GM18867 (cell line): ENCODE measurements around the gene MEG3.

ENCODE experiments used
- ATAC-seq: cut with Tn5 transposase; IDR thresholded peaks from one replicate; pipeline ENCODE4 v1.9.1; 2021; ENCODE audit warnings: mild to moderate bottlenecking, moderate library complexity; ENCODE audit not compliant: unreplicated experiment

MEG3 gene

DNA sequence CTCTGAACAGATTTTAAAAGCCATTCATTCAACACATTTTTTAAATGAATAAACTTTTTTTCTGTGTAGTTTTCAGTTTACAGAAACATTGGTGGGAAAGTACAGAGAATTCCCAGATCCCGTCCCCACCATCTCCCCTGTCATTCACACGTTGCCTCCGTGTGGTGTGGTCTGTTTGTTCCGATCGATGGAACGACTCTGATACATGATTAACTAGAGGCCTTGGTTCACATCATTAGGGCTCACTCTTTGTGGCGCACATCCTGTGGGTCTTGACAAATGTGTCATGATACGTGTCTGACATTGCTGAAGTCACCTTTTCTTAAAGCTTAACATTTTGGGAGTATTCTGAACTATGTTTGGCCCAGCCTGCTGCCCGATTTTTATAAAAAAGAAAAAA is 18.5 kb downstream of the MEG3 start:
- no peak for ATAC-seq

DNA sequence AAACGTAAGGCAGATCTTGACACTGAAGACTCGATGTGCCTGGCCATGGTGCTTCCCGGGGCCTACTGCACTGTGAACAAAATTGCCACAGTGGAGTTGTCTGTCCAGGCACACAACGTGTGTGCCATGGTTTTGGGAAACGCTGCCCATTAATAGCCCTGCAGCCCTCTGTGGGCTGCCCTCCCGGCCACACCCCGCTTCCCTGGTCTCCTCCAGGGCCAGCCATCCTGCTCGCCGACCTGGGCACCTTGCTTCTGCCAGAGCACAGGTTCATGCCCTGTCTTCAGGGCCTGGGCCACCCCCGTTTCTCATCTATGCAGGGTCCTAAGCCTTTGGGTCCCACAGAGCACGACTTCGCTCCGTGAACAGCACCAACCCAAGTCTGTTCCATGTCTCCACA is 18.9 kb downstream of the MEG3 start:
- no peak for ATAC-seq

DNA sequence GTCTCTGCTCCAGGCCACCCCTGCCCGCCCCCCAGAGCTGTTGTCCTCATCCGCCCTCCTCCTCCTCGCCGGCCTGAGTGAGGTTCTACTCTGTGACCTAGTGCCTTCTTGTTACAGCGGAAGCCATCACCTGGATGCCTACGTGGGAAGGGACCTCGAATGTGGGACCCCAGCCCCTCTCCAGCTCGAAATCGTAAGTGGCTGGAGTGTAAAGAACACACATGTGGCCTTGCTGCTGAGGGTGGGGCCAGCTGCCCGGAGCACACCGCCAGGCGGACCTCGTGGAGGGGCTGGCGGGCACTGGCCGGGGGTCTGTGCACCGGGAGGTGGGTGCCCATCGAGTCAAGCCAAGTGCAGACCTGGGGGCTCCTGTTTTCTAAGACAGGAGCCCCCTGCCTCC is 19.4 kb downstream of the MEG3 start:
- ATAC-seq: no peak

DNA sequence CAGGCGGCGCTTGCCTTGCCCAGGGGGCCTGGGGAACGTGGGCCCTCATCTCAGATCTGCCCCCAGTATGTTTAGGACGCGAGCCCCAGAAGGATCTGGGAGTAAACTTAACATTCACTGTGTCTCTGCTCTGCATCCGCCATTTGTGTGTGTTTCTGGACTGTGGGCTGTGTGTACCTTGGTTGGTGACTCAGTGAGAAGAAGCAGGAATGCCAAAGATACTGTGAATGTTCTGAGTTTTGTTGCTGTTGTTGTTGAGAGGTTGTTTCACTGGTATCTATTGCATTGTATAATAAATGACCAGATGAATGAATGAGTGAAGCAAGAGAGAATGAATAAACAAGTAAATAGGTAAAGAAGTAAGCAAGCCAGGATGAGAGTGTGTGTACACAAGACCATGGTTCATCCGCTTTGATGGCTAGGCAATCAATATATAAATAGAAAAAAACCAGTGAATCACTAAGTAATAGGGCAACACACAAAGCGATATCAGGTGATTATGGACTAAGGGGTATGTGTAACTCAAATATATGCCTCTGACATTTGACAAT is 20.5 kb downstream of the MEG3 start:
- no peak for ATAC-seq

DNA sequence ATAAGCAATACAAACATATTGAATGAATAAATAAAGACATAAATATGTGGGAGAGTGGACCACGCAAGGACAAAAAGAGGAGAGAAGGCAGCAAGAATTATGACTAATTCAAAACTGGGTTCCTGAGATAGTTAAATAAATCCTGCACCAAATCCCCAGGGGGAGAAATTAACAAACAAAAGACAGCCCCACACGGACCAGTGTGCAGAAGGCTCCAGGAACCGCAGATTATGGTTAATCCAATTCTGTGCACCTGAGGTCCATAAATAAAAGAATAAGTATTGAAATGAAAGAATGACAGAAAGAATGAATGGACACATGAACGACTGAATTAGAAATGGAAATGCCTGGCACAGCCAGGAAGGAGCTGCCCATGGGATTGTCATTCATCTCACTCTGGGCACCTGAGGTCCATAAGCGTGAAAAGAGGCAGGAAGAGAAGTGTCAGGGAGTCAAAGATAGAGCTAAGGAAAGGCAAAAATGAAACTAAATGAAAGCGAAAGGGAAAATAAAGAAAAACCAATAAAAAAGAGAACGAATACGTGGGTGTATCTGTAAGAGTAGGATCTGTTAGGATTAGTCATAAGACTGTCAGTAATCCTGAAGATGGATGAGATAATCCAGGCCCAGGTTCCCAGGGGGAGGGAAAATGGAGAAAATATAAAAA is 23.3 kb downstream of the MEG3 start:
- no peak for ATAC-seq

DNA sequence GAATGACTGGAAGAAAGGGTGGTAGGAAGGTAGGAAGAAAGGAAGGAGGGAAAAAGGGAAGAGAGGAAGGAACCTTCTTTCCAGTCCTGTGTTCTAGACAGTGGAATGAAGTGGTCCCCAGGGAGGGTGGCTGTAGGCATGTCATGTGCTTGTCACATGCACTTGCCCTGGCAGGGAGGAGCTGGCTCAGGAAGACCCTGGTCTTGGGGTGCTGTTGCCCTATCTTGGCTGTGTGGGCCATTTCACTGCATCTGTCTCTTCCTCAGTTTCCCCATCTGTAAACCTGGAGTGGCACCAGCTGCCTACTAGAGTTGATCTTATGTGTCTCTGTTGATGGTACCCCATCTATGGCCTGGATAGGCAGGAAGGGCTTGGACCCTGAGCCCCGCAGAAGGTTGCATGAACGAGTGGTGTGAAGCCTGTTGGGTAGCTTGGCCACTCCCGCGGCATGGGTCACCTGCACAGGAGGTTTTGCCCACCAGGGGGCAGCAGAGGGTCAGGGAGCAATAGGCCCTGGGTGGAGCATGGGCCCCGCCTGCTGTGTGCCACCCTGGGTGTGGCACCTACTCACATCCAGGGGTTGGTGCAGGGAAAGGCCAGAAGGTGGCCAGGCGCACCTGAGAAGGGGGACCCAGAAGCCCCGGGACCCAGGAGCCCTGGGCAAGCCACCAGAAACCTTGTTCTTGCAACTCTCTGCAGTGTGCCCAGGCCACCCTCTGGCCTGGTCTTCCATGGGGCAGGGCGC is 25.1 kb downstream of the MEG3 start:
- peak; percentile 68 for ATAC-seq

DNA sequence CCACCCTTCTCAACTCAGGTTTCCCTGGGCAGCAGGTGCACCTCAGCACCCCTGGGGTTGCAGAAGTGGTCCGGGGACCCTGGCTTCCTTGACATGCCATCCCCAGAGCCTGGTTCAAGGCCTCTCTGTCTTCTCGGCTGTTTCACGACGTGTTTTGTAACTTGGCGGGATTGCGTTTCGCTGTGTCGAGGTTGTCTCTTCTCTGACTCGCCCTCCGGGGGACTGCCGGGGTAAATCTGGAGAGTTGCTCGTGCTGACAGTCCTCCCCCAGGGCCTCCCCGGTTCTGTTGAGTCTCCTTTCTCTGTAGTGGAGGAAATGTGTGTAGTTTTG is 25.6 kb downstream of the MEG3 start:
- no peak for ATAC-seq

DNA sequence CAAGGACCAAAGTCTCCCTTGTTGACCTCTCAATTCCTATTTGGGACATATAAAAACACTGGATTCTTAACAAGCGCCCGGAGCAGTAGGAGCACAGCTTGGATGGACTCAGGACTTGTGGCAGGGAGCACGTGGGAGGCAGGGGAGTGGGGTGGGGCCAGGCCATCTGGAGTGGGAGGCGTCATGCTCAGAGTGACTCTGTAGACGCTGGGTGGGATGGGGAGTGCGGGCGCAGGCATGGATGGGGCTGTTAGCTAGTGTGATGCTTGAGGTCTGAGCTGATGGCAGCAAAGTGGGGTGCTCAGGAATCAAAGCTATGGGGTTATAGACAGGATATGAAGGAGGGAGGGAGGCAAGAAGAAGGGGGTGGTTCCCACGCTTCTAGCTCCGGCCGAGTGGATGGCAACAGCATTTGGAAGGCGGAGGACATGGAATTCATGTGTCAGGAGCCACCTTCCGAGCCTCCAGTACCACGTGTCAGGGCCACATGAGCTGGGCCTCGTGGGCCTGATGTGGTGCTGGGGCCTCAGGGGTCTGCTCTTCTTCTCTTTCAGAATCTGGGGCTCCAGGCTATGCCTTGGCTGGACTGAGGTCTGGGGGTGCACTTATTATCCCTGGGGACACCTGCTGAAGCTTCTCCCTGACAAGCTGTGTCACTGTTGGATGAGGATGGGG is 26.2 kb downstream of the MEG3 start:
- no peak for ATAC-seq

DNA sequence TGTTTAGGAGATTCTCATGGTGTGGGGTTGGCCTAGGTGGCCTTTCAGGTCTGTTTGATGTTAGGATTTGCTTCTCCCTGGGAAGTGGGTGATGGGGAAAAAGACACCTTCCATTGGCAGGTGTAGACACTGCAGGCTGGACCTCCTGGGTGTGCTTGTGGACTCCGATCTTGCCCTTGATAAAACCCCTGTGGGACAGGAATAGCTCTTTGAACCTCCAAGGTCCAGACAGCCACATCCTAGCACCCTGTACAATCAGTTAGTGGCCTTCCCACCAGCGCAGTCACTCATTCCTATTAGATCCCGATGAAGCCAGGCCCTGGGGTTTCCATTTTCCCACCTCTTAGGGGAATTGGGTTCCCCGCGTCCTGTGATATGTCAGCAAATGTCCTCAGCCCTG is 28.5 kb downstream of the MEG3 start:
- ATAC-seq: no peak

DNA sequence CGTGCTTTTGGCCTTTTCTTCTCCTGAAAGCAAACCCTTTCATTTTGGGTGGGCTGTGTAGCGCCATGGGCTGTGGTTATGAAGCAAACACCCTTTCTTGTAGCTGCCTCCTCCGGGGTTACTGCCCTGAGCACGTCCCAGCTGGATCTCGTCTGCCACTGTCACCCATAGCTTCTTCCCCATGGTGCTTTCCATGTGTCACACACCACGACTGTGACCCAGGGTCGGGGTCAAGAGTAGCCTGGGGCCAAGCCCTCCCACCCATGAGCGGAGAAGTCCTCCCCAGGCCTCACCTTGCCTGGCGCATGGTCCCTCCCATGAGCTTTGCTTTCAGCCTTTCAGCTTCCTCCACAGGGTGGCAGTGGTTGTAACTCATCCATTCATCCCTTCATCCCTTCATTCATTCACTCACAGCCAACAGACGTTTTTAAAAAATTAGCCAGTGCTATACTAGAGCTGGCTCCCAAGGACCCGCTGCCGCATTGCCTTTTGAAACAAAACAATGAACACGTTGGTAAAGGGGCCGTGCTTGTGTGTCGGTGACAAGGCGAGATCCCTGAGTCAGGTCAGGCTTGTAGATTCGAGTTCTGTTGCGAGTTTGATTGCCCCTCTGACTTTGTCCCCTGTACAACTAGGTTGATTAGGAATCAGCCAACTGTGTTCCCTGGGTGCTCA is 29.5 kb downstream of the MEG3 start:
- no peak for ATAC-seq

DNA sequence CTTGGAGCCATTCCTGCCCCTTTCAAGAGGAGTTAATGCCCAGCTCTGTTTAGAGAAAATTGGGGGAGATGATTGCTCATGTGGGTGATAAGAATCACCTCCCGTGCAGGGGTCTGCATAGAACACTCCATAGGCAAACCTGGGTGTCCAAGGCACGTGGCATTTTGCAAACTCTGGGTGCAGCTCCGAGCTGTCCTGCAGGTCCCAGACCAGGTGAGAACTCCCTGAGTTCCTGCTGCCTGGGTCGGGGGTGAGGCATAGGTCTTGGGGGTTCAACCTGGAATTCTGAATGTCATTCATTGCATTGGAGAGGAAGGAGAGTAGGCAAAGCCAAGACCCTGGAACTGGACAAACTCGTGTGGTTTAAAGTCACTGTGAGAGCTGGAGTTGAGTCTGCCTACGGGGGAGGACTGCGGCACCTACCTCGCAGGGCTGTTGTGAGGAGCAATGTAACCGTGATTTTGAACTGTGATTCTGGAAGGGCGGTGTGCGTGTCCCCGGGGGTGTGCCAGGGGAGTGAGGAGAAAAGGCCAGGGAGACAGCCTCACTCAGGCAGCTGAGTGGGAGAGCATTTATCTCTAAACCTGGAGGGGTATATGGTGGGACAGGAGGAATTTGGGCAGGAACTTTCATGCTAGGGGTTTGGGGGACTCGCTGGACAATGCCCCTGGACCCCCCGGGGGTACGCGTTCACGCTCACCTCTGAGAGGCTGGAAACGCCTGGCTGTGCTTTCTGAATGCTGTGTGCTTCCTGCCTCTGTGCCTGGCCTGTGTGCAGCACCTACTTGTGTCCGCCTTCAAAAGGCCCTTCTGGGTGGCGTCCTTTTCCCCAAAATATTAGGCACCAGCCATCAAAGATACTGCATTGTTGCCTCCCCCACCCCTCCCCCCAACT is 30.4 kb downstream of the MEG3 start:
- ATAC-seq: no peak

DNA sequence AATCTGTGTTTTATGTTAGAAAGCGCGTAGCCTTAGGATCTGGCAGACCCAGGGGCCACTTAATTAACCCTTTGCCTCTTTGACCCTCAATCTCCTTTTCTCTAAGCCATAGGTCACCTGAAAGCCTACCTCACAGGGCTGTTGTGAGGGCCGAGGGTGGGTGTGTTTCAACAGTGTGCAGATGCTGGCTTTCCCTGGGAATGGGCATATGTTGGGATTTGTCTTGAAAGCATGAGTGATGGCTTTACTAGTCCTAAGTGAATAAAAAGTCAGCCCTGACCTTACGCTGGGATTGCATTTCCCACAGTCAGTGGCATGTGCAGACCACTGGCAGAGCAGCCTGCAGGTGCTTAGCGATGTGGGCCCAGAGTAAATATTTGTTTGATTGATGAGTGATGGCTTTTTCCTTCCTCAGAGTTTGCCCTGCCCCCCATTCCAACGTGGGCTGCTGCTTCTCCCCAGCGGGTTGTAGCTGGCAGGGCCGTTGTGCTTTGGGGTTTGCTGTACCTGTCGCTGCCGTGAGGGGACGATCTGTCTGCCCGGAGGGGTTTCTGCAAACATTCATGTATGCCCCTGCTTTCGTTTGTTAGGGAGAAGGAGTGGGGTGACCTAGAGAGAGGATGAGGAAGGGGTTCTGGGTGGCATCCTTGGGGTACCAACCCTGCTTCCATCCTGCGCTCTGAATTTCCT is 31.5 kb downstream of the MEG3 start:
- no peak for ATAC-seq

DNA sequence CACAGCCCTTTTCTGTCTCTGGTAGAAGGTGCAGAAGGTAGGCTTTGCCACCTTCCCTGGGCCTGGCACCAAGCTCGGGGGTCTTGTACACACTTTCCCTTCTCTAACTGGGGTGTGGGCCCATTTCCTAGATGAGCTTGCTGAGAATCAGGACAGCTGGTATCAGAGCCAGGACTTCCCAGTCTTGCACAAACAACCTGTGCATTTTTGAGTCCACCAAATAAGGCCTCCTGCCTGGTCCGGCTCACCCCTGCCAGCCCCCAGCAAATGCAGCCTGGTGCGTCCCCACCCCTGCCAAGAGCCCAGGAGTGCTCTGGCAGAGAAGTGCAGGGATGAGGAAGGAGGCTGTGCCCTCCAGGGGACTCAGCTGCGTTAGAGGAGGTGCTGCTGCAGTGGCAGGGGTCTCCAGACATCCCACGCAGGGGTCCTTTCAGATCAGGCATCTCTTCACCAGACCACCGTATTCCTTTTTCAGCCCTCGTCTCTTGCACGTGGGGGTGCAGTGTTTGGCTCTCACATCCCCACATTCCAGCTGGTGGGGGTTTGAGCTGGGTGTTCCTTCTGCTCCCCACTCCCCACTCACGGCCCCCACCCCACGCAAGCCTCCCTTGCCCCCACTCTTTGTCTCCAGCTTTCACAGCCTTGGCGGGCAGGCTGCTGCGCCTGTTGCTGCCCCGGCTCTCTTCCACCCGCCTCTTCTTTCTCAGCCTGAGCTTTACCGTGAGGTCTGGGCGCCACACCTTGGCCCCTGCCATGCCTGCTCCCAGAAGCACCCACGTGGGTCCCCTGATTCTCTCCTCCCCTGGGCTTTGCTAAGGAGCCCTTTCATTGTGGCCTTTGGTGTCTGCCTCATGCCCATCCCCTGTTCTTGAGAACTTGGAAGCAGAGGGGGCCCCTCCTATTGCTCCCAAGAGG is 32.3 kb downstream of the MEG3 start:
- no peak for ATAC-seq

DNA sequence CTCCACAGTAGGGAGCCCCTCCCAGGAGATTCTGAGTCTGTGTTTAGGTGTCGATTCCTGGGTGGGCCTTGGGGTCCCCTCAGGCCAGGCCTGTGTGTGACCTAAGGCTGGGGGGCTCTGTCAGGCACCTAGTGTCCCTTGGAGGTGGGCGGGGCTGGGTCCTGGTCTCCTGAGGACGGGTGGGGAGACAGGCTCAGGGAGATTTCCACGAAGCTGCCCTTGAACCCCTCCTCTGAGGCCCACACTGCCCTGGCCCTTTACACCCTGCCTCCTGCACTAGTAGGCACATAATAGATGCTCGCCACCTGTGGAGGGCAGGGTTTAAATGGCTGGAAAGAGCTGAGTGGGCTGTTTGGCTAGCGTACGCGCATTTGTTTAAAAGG is 32.9 kb downstream of the MEG3 start:
- no peak for ATAC-seq

DNA sequence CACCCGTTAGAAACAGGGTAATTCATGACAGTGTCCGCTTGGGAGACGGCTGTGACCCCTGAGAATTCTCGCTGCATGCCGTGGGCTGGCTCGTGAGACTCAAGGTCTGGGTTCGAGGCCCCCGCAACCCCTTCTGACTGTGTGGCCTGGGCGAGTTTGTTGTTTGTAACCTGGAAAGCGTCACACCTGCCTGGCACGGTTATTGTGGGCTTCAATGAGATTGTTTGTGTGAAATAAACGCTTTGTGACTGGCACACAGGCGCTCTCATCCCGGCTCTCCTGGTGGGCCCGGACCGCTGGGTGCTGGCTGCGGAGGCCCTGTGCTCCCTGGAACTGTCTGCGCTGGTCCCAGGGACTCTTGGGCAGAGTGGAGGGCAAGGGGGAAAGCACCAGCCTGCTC is 33.9 kb downstream of the MEG3 start:
- no peak for ATAC-seq

DNA sequence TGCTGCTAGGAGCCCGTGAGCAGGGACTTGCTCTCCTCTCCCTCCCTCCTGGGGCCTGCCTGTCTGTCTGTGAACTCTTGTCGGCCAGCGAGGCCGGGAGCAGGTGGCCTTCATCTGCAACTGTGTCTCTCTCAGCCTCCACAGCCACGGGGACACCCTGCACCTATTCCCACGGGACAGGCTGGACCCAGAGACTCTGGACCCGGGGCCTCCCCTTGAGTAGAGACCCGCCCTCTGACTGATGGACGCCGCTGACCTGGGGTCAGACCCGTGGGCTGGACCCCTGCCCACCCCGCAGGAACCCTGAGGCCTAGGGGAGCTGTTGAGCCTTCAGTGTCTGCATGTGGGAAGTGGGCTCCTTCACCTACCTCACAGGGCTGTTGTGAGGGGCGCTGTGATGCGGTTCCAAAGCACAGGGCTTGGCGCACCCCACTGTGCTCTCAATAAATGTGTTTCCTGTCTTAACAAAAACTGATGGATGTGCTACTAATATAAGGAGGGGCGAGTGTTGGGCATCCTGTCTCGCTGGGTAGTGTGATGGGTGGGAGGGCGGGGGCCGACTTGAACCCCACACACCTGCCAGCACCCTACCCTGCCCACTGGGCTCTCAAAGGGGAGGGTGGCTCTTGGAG is 34.8 kb downstream of the MEG3 start:
- no peak for ATAC-seq

DNA sequence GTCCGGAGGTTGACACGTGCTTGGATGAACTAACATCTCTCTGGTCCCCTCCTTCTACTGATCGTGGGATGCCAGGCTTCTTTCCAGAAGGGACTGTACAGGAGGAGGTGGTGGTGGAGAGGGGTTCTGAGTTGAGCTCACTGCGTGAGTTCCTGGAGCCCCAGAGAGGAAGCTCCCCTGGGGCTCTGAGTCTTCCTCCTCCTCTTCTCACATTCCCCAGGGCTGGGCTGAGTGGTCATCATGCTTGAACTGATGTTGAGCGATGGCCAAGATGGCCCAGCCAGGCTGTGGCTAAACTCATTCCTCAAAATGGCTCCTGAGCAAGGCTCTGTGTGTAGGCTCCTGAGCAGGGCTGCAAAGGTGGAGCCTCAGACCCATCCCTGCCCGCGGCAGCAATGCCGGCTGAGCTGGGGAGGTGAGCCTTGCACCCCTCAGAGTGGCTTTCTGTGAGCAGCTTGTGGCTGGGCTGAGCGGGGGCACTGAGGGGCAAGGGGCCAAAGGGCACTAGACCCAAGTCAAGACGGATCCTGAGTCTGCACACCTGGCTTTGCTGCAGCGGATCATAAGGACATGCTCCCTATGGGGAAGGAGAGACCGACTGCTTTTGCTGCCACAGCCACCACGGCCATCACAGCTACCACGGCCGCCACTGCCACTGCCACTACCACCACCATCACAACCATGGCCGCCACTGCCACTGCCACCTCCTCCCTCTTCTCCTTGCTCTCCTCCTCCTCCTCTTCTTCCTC is 35.4 kb downstream of the MEG3 start:
- ATAC-seq: no peak

DNA sequence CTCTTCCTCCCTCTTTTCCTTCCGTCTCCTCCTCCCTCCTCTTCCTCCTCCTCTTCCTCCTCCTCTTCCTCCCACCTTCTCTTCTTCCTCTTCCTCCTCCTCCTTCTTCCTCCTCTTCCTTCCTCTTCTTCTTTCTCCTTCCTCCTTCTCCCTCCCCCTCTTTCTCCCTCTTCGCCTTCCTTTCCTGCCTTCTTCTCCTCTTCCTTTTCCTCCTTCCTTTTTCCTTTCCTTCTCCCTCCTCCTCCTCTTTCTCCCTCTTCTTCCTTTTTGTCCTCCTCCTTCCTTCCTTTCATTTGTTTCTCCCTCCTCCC is 36.0 kb downstream of the MEG3 start:
- no peak for ATAC-seq
